Breast epithelium (tissue), 4 donors: ENCODE results near the gene ZDHHC16. TPM values are rescaled to one million over a fixed set of nuclear protein-coding genes. Genes with fewer than 3 reads are reported as not detected.

Experiments used
- DNase-seq, 2 donors: peaks; one replicate each; pipeline ENCODE4 v3.0.0-alpha.2; 2019; ENCODE audit warnings: low spot score in 2 of 2
- H3K27ac ChIP-seq, 2 donors: fragments of 200-600 bp; sonication (generic) in 1 of 2; one replicate each; pipeline ENCODE4 v1.5.1; 2016 to 2019; ENCODE audit warnings: mild to moderate bottlenecking in 1 of 2
- H3K27me3 ChIP-seq, 2 donors: fragments of 200-600 bp; sonication (generic) in 1 of 2; one replicate each; pipeline versions ENCODE4 v1.5.1 to v1.6.0; 2017 to 2019; ENCODE audit warnings: control low read depth in 1 of 2, mild to moderate bottlenecking in 1 of 2
- H3K36me3 ChIP-seq: fragments of 200-600 bp; one replicate; pipeline ENCODE4 v1.5.1; 2019
- H3K4me1 ChIP-seq, 2 donors: fragments of 200-600 bp; sonication (generic); one replicate each; pipeline ENCODE4 v1.5.1; 2016 to 2019; ENCODE audit warnings: control low read depth in 1 of 2
- H3K4me3 ChIP-seq, 3 donors: fragments of 200-600 bp; sonication (generic); 1 replicate in 2 of 3; 2 replicates in 1 of 3; pipeline ENCODE4 v1.5.1; 2016 to 2019; ENCODE audit warnings: mild to moderate bottlenecking in 3 of 3, moderate library complexity in 2 of 3
- H3K9me3 ChIP-seq, 2 donors: fragments of 200-600 bp; sonication (generic) in 1 of 2; one replicate each; pipeline ENCODE4 v1.5.1; 2016 to 2019; ENCODE audit warnings: control low read depth in 1 of 2
- POLR2A ChIP-seq: fragments of 450-650 bp; IDR thresholded peaks from one replicate; pipeline ENCODE4 v1.6.1; 2016; ENCODE audit warnings: antibody characterized with exemption, mild to moderate bottlenecking, moderate library complexity
- POLR2AphosphoS5 ChIP-seq, 3 donors: sonication (generic); formaldehyde crosslinking; IDR thresholded peaks; one replicate each; pipeline ENCODE4 v1.6.1; 2017; ENCODE audit warnings: antibody characterized with exemption in 3 of 3
- intact Hi-C: fragments of 100-400 bp; cut with DNase I; formaldehyde crosslinking; loops from one replicate; pipeline ENCODE4 v1.15.1; 2023; ENCODE audit warnings: low total_unique reads
- total RNA-seq, 3 donors: library from RNA; depleted of rRNA; stranded (reverse); fragments of >200 nt; gene quantifications; one replicate each; pipeline ENCODE4 v1.1.0, GENCODE V29; 2016
- TF ChIP-seq, protein P1 (sequence below), 3 donors: fragments of 450-650 bp; IDR thresholded peaks; one replicate each; pipeline ENCODE4 v1.5.1; 2016 to 2017; ENCODE audit warnings: antibody characterized with exemption in 3 of 3, mild to moderate bottlenecking in 3 of 3, moderate library complexity in 3 of 3

The ZDHHC16 gene
- total RNA-seq, 3 donors from 2014 or later, result 21.6 to 53.1 (median 44.6) TPM

DNA sequence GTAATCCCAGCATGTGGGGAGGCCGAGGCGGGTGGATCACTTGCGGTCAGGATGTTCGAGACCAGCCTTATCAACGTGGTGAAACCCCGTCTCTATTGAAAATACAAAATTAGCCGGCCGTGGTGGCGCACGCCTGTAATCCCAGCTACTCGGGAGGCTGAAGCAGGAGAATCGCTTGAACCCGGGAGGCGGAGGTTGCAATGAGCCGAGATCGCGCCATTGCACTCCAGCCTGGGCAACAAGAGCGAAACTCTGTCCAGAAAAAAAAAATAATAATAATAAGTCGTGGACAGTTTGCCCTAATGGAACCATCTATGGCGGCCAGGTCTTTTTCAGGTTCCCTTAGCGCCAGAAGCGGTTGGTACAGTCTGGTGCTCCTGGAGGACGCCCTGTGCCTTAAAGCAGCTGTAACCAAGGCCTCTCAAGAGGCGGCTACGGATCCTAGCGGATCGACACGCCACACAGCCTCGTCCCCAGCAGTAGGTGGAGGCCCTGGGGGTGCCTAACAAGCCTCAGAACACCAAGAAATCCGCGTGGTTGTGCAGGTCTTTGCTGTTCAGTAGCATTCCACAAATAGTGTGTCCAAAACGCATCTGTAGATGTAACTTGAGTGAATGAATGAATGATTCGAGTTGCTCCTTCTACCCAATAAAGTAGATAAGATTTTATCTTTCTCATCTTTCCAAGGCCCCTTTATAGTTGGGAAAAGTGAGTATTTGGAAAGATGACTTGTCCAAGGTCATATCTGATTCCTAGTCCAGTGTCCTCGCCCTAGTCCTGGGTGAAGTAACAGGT, 19.0 kb upstream of the ZDHHC16 start:
- H3K4me3 ChIP-seq, result peak overlapping the region; percentile 78 to 95 (median 89)
- peaks cover 0 to 13% of the 10 kb centered on the region in 2 donors for H3K4me1 ChIP-seq
- no peaks in the 10 kb centered on the region for H3K36me3 ChIP-seq
- H3K27ac ChIP-seq, result peak overlapping the region; percentile 88 to 91
- no peaks in the 10 kb centered on the region for H3K9me3 ChIP-seq
- no peak for TF ChIP-seq POLR2AphosphoS5 (IDR thresholded peaks at IDR 0.05)
- TF ChIP-seq, protein P1, sequence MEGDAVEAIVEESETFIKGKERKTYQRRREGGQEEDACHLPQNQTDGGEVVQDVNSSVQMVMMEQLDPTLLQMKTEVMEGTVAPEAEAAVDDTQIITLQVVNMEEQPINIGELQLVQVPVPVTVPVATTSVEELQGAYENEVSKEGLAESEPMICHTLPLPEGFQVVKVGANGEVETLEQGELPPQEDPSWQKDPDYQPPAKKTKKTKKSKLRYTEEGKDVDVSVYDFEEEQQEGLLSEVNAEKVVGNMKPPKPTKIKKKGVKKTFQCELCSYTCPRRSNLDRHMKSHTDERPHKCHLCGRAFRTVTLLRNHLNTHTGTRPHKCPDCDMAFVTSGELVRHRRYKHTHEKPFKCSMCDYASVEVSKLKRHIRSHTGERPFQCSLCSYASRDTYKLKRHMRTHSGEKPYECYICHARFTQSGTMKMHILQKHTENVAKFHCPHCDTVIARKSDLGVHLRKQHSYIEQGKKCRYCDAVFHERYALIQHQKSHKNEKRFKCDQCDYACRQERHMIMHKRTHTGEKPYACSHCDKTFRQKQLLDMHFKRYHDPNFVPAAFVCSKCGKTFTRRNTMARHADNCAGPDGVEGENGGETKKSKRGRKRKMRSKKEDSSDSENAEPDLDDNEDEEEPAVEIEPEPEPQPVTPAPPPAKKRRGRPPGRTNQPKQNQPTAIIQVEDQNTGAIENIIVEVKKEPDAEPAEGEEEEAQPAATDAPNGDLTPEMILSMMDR (IDR thresholded peaks at IDR 0.05), result no peak
- TF ChIP-seq POLR2A, result no peak
- DNase-seq, result no peak
- intact Hi-C loops, result no loop called here
- H3K27me3 ChIP-seq, result no peaks in the 10 kb centered on the region

DNA sequence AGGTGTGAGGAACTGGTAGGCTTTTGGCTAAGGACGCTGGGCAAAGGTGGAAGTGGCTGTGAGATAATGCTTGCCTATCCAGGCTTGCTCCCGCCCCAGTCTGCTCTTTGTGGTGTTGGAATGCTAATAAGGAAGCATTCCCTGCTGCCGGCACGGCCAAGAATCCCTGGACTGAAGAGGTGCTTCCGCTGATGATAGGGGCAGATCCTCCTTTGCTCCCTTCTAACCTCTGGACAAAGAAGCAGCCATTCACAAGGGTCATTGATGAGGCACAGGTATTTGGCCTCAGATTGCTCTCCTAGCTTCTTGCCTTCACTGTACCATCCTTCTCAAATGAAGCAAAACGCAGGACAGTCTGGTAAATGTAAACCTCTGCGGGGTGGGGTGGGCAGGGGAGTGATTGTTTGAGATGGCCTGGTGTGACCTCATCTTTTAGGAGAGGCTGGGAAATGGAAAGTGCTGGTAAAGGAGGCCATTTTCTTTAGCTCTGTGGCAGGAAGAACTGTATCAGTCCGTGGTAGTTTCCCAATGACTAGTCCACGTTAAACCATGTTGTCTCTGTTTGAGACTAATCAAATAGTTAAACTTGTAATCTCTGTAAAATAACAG, 18.3 kb upstream of the ZDHHC16 start:
- Histone ChIP-seq H3K9me3 (no peaks in the 10 kb centered on the region), H3K4me3 (peak overlapping the region; percentile 78 to 95 (median 89)), H3K27me3 (no peaks in the 10 kb centered on the region), H3K4me1 (peaks cover 0 to 13% of the 10 kb centered on the region in 2 donors), H3K36me3 (no peaks in the 10 kb centered on the region), H3K27ac (peak overlapping the region; percentile 88 to 91)
- DNase-seq, result peak in 1 of 2 donors; percentile 49
- intact Hi-C loops, result no loop called here
- TF ChIP-seq, protein P1 (IDR thresholded peaks at IDR 0.05), result no peak
- peak in 1 of 3 donors; percentile 13 for TF ChIP-seq POLR2AphosphoS5 (IDR thresholded peaks at IDR 0.05)
- no peak for TF ChIP-seq POLR2A

DNA sequence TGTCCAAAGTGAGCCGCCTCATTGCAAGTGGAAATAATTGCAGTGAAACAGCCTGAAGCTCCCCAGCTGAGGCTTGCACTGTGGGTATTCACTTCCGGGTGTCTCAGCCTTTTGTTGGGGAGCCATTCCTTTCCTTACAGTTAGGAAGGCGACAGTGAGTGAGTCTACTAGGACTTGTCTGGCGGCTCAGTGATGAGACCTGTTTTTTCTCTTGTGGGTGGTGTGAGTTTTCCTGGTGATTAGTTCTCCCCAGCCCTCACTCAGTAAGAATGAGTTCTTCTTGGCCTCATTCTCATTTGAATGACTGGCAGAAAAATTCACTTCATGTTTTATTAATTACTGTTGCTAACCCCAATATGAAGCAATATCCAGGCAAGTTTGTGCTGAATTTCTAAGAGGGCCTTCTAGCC, 17.4 kb upstream of the ZDHHC16 start:
- Histone ChIP-seq H3K27ac (peak overlapping the region; percentile 27 to 91), H3K27me3 (no peaks in the 10 kb centered on the region), H3K36me3 (peaks cover 3% of the 10 kb centered on the region), H3K4me1 (peaks cover 0 to 13% of the 10 kb centered on the region in 2 donors), H3K4me3 (peak overlapping the region in 1 of 3 donors; percentile 78), H3K9me3 (no peaks in the 10 kb centered on the region)
- no peak for DNase-seq
- TF ChIP-seq, protein P1 (IDR thresholded peaks at IDR 0.05), result no peak
- TF ChIP-seq POLR2AphosphoS5 (IDR thresholded peaks at IDR 0.05), result no peak
- TF ChIP-seq POLR2A, result no peak
- intact Hi-C loops, result no loop called here

DNA sequence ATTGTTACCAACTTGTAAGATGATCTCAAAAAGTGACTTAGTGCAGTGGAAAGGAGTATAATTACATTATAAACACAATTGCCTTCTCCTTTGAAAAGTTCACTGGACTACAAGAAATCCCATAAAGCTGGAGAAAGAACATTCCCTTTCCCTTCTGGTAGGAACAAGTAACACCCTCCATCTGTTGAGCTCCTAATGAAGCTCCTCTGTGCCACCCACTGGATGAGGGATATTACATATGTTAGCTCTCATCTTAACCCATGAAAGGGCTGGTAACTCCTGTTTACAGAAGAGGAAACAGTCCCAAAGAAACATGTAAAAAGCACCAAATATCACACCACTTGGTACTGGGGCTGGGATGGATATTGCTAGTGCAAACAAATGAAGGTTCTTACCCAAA, 11.9 kb upstream of the ZDHHC16 start:
- H3K27ac ChIP-seq, result no peak overlapping the region
- intact Hi-C loops, result no loop called here
- peaks cover 8% of the 10 kb centered on the region for H3K36me3 ChIP-seq
- TF ChIP-seq, protein P1 (IDR thresholded peaks at IDR 0.05), result no peak
- no peak for TF ChIP-seq POLR2AphosphoS5 (IDR thresholded peaks at IDR 0.05)
- no peak for TF ChIP-seq POLR2A
- no peak overlapping the region for H3K4me3 ChIP-seq
- no peaks in the 10 kb centered on the region for H3K27me3 ChIP-seq
- DNase-seq, result no peak
- no peaks in the 10 kb centered on the region for H3K9me3 ChIP-seq
- H3K4me1 ChIP-seq, result no peaks in the 10 kb centered on the region

DNA sequence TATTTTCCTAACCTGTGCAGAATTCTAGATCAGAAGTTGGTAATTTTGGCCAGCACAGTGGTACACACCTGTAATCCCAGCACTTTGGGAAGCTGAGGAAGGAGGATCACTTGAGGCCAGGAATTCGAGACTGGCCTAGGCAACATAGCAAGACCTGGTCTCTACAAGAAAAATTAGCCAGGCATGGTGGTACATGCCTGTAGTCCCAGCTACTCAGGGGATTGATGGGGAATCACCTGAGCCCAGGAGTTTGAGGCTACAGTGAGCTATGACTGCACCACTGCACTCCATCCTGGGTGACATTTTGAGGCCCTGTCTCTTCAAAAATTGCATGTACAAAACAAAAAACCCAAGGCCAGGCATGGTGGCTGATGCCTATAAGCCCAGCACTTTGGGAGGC, 11.4 kb upstream of the ZDHHC16 start:
- no peak overlapping the region for H3K27ac ChIP-seq
- no peak for DNase-seq
- H3K27me3 ChIP-seq, result no peaks in the 10 kb centered on the region
- no peak overlapping the region for H3K4me3 ChIP-seq
- intact Hi-C loops, result no loop called here
- peaks cover 8% of the 10 kb centered on the region for H3K36me3 ChIP-seq
- TF ChIP-seq, protein P1 (IDR thresholded peaks at IDR 0.05), result no peak
- TF ChIP-seq POLR2AphosphoS5 (IDR thresholded peaks at IDR 0.05) (no peak), POLR2A (no peak)
- H3K9me3 ChIP-seq, result no peaks in the 10 kb centered on the region
- H3K4me1 ChIP-seq, result no peaks in the 10 kb centered on the region
